H1 (cell line): ENCODE measurements around the gene IFT20. TPM values are rescaled to one million over a fixed set of nuclear protein-coding genes. Genes with fewer than 3 reads are reported as not detected.

Source experiments
- CTCF ChIA-PET: fragments of 300-600 bp; sonication (Branson Sonifier 250); formaldehyde crosslinking; loops from one replicate; lab custom pipeline; 2021; ENCODE audit not compliant: partially characterized antibody; lab: Charles Lee
- POLR2A ChIA-PET: fragments of 300-600 bp; sonication (Branson Sonifier 250); formaldehyde crosslinking; loops from one replicate; lab custom pipeline; 2021; ENCODE audit warnings: inconsistent platforms; ENCODE audit not compliant: partially characterized antibody; lab: Charles Lee
- DNase-seq, 2 experiments: peaks; one replicate each; pipeline versions ENCODE4 v3.0.0 to v3.0.0-alpha.2; 2010 to 2022; ENCODE audit warnings: low spot score in 2 of 2, low read depth in 1 of 2, mixed read lengths in 1 of 2
- FAIRE-seq: peaks from 2 replicates; lab custom pipeline; 2011; peaks lifted over from hg19 to GRCh38; lab: Jason Lieb, UNC
- H2AFZ ChIP-seq: 2 replicates; pipeline ENCODE4 v1.8.1; 2012; ENCODE audit warnings: low read length, inconsistent platforms
- H2AK5ac ChIP-seq: 2 replicates; pipeline ENCODE4 v1.6.1; 2013; ENCODE audit warnings: low read depth, low read length
- H2BK120ac ChIP-seq: replicated peaks from 2 replicates; pipeline ENCODE3; 2013; ENCODE audit warnings: low read depth, low read length, inconsistent platforms
- H2BK12ac ChIP-seq: 2 replicates; pipeline ENCODE4 v1.6.1; 2013; ENCODE audit warnings: low read depth, low read length
- H2BK15ac ChIP-seq: 2 replicates; pipeline ENCODE4 v1.6.1; 2013; ENCODE audit warnings: low read length
- H2BK20ac ChIP-seq: 2 replicates; pipeline ENCODE4 v1.6.1; 2013; ENCODE audit warnings: low read length
- H2BK5ac ChIP-seq: 2 replicates; pipeline ENCODE4 v1.6.1; 2013; ENCODE audit warnings: low read depth, low read length
- H3K14ac ChIP-seq: 2 replicates; pipeline ENCODE4 v1.6.1; 2013; ENCODE audit warnings: inconsistent platforms; ENCODE audit not compliant: insufficient read length
- H3K18ac ChIP-seq: 2 replicates; pipeline ENCODE4 v1.6.1; 2013; ENCODE audit warnings: low read length; ENCODE audit errors: extremely low read depth
- H3K23ac ChIP-seq: 2 replicates; pipeline ENCODE4 v1.6.1; 2013; ENCODE audit warnings: inconsistent platforms; ENCODE audit not compliant: insufficient read length
- H3K23me2 ChIP-seq: 2 replicates; pipeline ENCODE4 v1.6.1; 2013; ENCODE audit warnings: low read depth, low read length
- H3K27ac ChIP-seq: 2 replicates; pipeline ENCODE4 v1.6.1; 2011; ENCODE audit warnings: low read depth, low read length, inconsistent platforms
- H3K27me3 ChIP-seq, 4 experiments: replicated peaks in 1 of 4; 1 replicate in 1 of 4; 2 replicates in 3 of 4; pipeline versions ENCODE4 v1.6.1 to v1.8.1; 2011 to 2013; ENCODE audit warnings: low read length in 3 of 4, mild to moderate bottlenecking in 3 of 4, inconsistent platforms in 2 of 4, mixed read lengths in 2 of 4, moderate library complexity in 1 of 4; ENCODE audit not compliant: control insufficient read depth in 3 of 4, insufficient read depth in 3 of 4; ENCODE audit errors: extremely low read depth in 1 of 4
- H3K36me3 ChIP-seq, 4 experiments: 2 replicates each; pipeline versions ENCODE4 v1.6.1 to v1.8.1; 2011 to 2013; ENCODE audit warnings: mild to moderate bottlenecking in 4 of 4, low read length in 3 of 4, moderate library complexity in 2 of 4, control low read depth in 1 of 4, inconsistent platforms in 1 of 4; ENCODE audit not compliant: insufficient read depth in 4 of 4, control insufficient read depth in 2 of 4
- H3K4ac ChIP-seq: replicated peaks from 2 replicates; pipeline ENCODE3; 2013; ENCODE audit warnings: low read length, low read depth, mixed read lengths, inconsistent platforms; ENCODE audit not compliant: insufficient read length
- H3K4me1 ChIP-seq, 4 experiments: replicated peaks in 1 of 4; 1 replicate in 1 of 4; 2 replicates in 3 of 4; pipeline versions ENCODE4 v1.6.1 to v1.8.1; 2011 to 2013; ENCODE audit warnings: low read length in 3 of 4, inconsistent platforms in 2 of 4, mixed read lengths in 1 of 4; ENCODE audit not compliant: insufficient read depth in 4 of 4, control insufficient read depth in 3 of 4
- H3K4me2 ChIP-seq, 2 experiments: 2 replicates each; pipeline versions ENCODE4 v1.6.1 to v1.8.1; 2011 to 2013; ENCODE audit warnings: low read depth in 2 of 2, low read length in 2 of 2, control low read depth in 1 of 2, inconsistent platforms in 1 of 2, mild to moderate bottlenecking in 1 of 2; ENCODE audit not compliant: insufficient read depth in 1 of 2
- H3K4me3 ChIP-seq, 4 experiments: fragments of 200-600, 300-600 bp in 1 of 4; sonication (generic), shearing (Covaris generic), sonication (Bioruptor Twin) in 1 of 4; 2 replicates each; pipeline versions ENCODE4 v1.5.1 to v1.8.1; 2011 to 2016; ENCODE audit warnings: low read length in 4 of 4, low read depth in 3 of 4, control low read depth in 2 of 4, inconsistent platforms in 2 of 4, mild to moderate bottlenecking in 2 of 4, mixed read lengths in 1 of 4, moderate library complexity in 1 of 4; ENCODE audit not compliant: insufficient read depth in 2 of 4; ENCODE audit errors: extremely low read depth in 1 of 4
- H3K56ac ChIP-seq: replicated peaks from 2 replicates; pipeline ENCODE3; 2013; ENCODE audit warnings: low read depth, mild to moderate bottlenecking, mixed read lengths, low read length, inconsistent platforms; ENCODE audit not compliant: insufficient read length
- H3K79me1 ChIP-seq: 2 replicates; pipeline ENCODE4 v1.6.1; 2013; ENCODE audit warnings: low read depth, low read length, control low read depth
- H3K79me2 ChIP-seq, 2 experiments: 2 replicates each; pipeline versions ENCODE4 v1.6.1 to v1.8.1; 2012 to 2013; ENCODE audit warnings: low read length in 2 of 2, mild to moderate bottlenecking in 2 of 2, inconsistent platforms in 1 of 2; ENCODE audit not compliant: insufficient read depth in 2 of 2, control insufficient read depth in 1 of 2
- H3K9ac ChIP-seq, 4 experiments: replicated peaks in 1 of 4; 1 replicate in 1 of 4; 2 replicates in 3 of 4; pipeline versions ENCODE4 v1.6.1 to v1.8.1; 2011 to 2013; ENCODE audit warnings: low read depth in 3 of 4, low read length in 3 of 4, control low read depth in 2 of 4, mild to moderate bottlenecking in 2 of 4, moderate library complexity in 2 of 4, inconsistent platforms in 1 of 4; ENCODE audit errors: extremely low read depth in 1 of 4
- H3K9me3 ChIP-seq, 2 experiments: 2 replicates each; pipeline versions ENCODE4 v1.6.1 to v1.8.1; 2012 to 2013; ENCODE audit warnings: mild to moderate bottlenecking in 2 of 2, moderate library complexity in 2 of 2, control low read depth in 1 of 2, inconsistent platforms in 1 of 2, low read depth in 1 of 2, low read length in 1 of 2, mixed read lengths in 1 of 2; ENCODE audit not compliant: insufficient read depth in 2 of 2
- H4K20me1 ChIP-seq, 2 experiments: replicated peaks in 1 of 2; 2 replicates each; pipeline versions ENCODE3 to v1.8.1; 2011 to 2013; ENCODE audit warnings: inconsistent platforms in 2 of 2, low read length in 2 of 2, mild to moderate bottlenecking in 1 of 2; ENCODE audit not compliant: insufficient read depth in 2 of 2, control insufficient read depth in 1 of 2
- H4K5ac ChIP-seq: 2 replicates; pipeline ENCODE4 v1.6.1; 2013; ENCODE audit warnings: low read length, low read depth, mixed read lengths, inconsistent platforms; ENCODE audit not compliant: insufficient read length
- H4K8ac ChIP-seq: 2 replicates; pipeline ENCODE4 v1.8.0; 2013; ENCODE audit warnings: mild to moderate bottlenecking, moderate library complexity, low read length, inconsistent platforms; ENCODE audit not compliant: insufficient read depth; ENCODE audit errors: extremely low read depth
- H4K91ac ChIP-seq: replicated peaks from 2 replicates; pipeline ENCODE3; 2013; ENCODE audit warnings: low read length, mixed read lengths, inconsistent platforms; ENCODE audit not compliant: insufficient read length
- CBX5 ChIP-seq: fragments of 300-800, 300-1000 bp; sonication (generic); IDR thresholded peaks from 2 replicates; pipeline ENCODE4 v1.7.1; 2016; ENCODE audit warnings: antibody characterized with exemption, low read length, low read depth
- CBX8 ChIP-seq: fragments of 300-800, 300-1000 bp; sonication (generic); IDR thresholded peaks from 2 replicates; pipeline ENCODE4 v1.7.1; 2016; ENCODE audit warnings: low read depth, low read length, borderline replicate concordance
- KDM5A ChIP-seq: fragments of 200-600 bp; IDR thresholded peaks from 2 replicates; pipeline ENCODE4 v1.7.1; 2012; ENCODE audit warnings: mild to moderate bottlenecking, low read length, inconsistent platforms, mixed read lengths
- WGBS, 2 experiments: shearing (Covaris generic) in 1 of 2; methylation state at CpG; one replicate each; pipeline versions ENCODE4 v1.1.6 to v1.1.7; 2013 to 2015; ENCODE audit warnings: low lambda C conversion rate in 2 of 2, mixed read lengths in 2 of 2, inconsistent platforms in 1 of 2, low coverage in 1 of 2, missing lambda C conversion rate in 1 of 2; ENCODE audit not compliant: insufficient replicate concordance in 2 of 2, insufficient coverage in 1 of 2, insufficient read length in 1 of 2; ENCODE audit errors: extremely low coverage in 1 of 2, missing lambda C conversion rate in 1 of 2; 5-methylcytosine and 5-hydroxymethylcytosine counted together
- polyA plus RNA-seq, 7 experiments: library from polyadenylated mRNA; depleted of rRNA in 3 of 7; stranded (reverse) in 5 of 7; unstranded in 2 of 7; fragments of >200 nt in 5 of 7; fragments of 200-250 nt in 2 of 7; gene quantifications; 1 replicate in 5 of 7; 2 replicates in 1 of 7; 4 replicates in 1 of 7; pipeline versions ENCODE4 v1.2.1 to v1.2.3, GENCODE V29; 2011 to 2013; ENCODE audit warnings: missing spikeins in 2 of 7, mixed read lengths in 2 of 7
- total RNA-seq: library from RNA; stranded (reverse); fragmentation: NEBNext Ultra II Directional; extraction: Animal tissue kit (Norgen Biotek cat#: 25700); gene quantifications from 2 replicates; pipeline ENCODE4 v1.2.1, GENCODE V29; 2021

Gene IFT20
- total and polyA plus RNA-seq, 2 of the 8 experiments (the other 6 are each of a cell fraction or from before 2014, with no cell fraction given) = 9.0 to 21.0 TPM

DNA sequence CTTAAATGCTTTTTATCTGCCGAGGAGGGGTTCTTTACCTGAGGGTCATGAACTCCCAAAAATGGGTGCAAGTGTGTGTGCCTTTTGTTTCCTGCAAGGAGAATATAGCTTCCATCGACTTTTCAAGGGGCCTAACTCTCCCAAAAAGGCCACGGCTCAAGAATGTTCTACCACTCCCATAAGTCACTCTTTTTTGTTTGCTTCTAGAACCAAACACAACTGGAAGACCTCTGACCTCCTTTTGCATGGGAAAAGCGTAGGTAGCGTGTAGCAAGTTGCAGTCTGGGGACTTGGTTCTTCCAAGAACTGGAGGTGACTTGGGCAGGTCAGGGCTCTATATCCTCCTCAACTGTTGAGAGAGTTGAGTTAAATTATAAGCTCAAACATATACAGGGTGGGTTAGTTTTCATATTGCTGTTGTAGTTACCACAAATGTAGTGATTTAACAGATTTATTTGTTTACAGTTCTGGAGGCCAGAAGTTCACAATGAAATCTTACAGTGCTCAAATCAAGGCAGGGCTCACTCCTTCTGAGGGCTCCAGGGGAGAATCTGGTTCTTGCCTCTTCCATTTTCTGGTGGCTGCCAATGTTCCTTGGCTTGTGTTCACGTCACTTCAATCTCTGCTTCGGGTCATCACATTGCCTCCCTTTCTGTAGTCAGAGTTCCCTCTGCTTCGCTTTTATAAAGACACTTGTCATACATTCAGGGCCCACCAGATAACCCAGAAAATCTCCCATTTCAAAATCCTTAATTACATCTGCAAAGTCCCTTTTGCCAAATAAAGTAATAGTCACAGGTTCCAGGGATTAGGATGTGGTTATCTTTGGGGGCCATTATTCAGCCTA, 14.8 kb downstream of the IFT20 start:
- POLR2A ChIA-PET = interaction anchor here (0.6 to 4.1 kb wide), 11 partner anchors 8 to 515 kb away, joined by 3 to 30 read pairs (median 5); partner anchors contain the start of genes IFT20 and TNFAIP1
- TF ChIP-seq CBX5 = no peak
- TF ChIP-seq KDM5A = no peak
- TF ChIP-seq CBX8 = no peak

More for the DNA sequence above, 14.8 kb downstream of the IFT20 start:
- peak overlapping the region; percentile 81 to 99 for H3K4me2 ChIP-seq
- H3K56ac ChIP-seq = no peak overlapping the region
- H2BK15ac ChIP-seq = no peak overlapping the region
- H3K4me1 ChIP-seq = peaks cover 7 to 26% (median 13%) of the 10 kb centered on the region in 4 experiments
- no peak overlapping the region for H3K4ac ChIP-seq
- no peak overlapping the region for H2BK12ac ChIP-seq
- no peak overlapping the region for H2BK20ac ChIP-seq
- H4K91ac ChIP-seq = no peak overlapping the region
- peak overlapping the region in 2 of 4 experiments; percentile 1 to 85; a peak in 4 of 7 replicates for H3K9ac ChIP-seq
- H3K27ac ChIP-seq = no peak overlapping the region
- peaks cover 3 to 15% of the 10 kb centered on the region in 2 experiments for H4K20me1 ChIP-seq
- FAIRE-seq = no peak
- no peak overlapping the region for H2AFZ ChIP-seq
- no peak overlapping the region for H2AK5ac ChIP-seq
- H3K23ac ChIP-seq = no peak overlapping the region
- no peaks in the 10 kb centered on the region for H3K9me3 ChIP-seq
- CTCF ChIA-PET = interaction anchor here (1.1 to 1.9 kb wide), 6 partner anchors 9 to 95 kb away, joined by 3 to 7 read pairs (median 4); partner anchors contain the start of genes IFT20 and TNFAIP1
- DNase-seq = no peak
- no peaks in the 10 kb centered on the region for H3K79me1 ChIP-seq
- peaks cover 11% of the 10 kb centered on the region for H3K23me2 ChIP-seq
- peaks cover 0 to 5% (median 1%) of the 10 kb centered on the region in 4 experiments; a peak in 4 of 8 replicates for H3K36me3 ChIP-seq
- H3K14ac ChIP-seq = no peak overlapping the region
- peak overlapping the region; percentile 63 to 90 (median 70); a peak in 7 of 8 replicates for H3K4me3 ChIP-seq
- no peak overlapping the region for H3K18ac ChIP-seq
- H4K8ac ChIP-seq = no peak overlapping the region
- no peak overlapping the region for H4K5ac ChIP-seq
- 64% methylated on average over 8 of the region's 8 CpGs; no CpG with 5 or more reads in 1 of the 2 experiments for WGBS, 2 experiments
- H2BK5ac ChIP-seq = no peak overlapping the region
- H3K27me3 ChIP-seq = peaks cover 0 to 3% (median 0%) of the 10 kb centered on the region in 4 experiments; a peak in 1 of 7 replicates
- no peak overlapping the region for H2BK120ac ChIP-seq
- peaks cover 40 to 64% of the 10 kb centered on the region in 2 experiments for H3K79me2 ChIP-seq
